ENCODE measurements around the gene MYO3B. TPM values are rescaled to one million over a fixed set of nuclear protein-coding genes. Genes with fewer than 3 reads are reported as not detected.

MYO3B gene
- total and polyA plus RNA-seq, 2 experiments from 2014 or later, result 0.11 TPM; not detected in 1

GRCh38 chr2:170582313-170582712 is 404.4 kb downstream of the MYO3B start:
- H3K9me3 ChIP-seq (ENCODE audit: low read depth), result no peaks in the 10 kb centered on the region
- H3K9ac ChIP-seq, result no peak overlapping the region
- H4K20me1 ChIP-seq (ENCODE audit: insufficient read depth), result no peaks in the 10 kb centered on the region
- H3K27ac ChIP-seq, result no peak overlapping the region
- 45 to 52% methylated on average over 3 of the region's 3 CpGs for WGBS, 2 experiments (ENCODE audit: low coverage in 1 of 2, low lambda C conversion rate in 2 of 2, missing lambda C conversion rate in 2 of 2)
- no peak overlapping the region for H3K4me3 ChIP-seq
- no peaks in the 10 kb centered on the region for H3K4me1 ChIP-seq (ENCODE audit: insufficient read depth)
- H3K36me3 ChIP-seq (ENCODE audit: low read depth), result no peaks in the 10 kb centered on the region
- DNase-seq, result no peak
- no peaks in the 10 kb centered on the region for H3F3A ChIP-seq (ENCODE audit: insufficient read depth)
- in situ Hi-C loops (cut with MboI), result no loop called here
- TF ChIP-seq EZH2 (IDR thresholded peaks at IDR 0.05; ENCODE audit: insufficient read depth, poor library complexity, severe bottlenecking) (no peak), EZH2phosphoT487 (IDR thresholded peaks at IDR 0.05; ENCODE audit: insufficient read depth, low read depth) (no peak)
- no peaks in the 10 kb centered on the region for H3K79me2 ChIP-seq (ENCODE audit: insufficient read depth)
- no peak overlapping the region for H2AFZ ChIP-seq
- no peaks in the 10 kb centered on the region for H3K27me3 ChIP-seq (replicated peaks; ENCODE audit: insufficient read depth)
- no peaks in the 10 kb centered on the region for H3K9me2 ChIP-seq (ENCODE audit: insufficient read depth)
- no peak overlapping the region for H3K4me2 ChIP-seq (ENCODE audit: unreplicated experiment)

DNA sequence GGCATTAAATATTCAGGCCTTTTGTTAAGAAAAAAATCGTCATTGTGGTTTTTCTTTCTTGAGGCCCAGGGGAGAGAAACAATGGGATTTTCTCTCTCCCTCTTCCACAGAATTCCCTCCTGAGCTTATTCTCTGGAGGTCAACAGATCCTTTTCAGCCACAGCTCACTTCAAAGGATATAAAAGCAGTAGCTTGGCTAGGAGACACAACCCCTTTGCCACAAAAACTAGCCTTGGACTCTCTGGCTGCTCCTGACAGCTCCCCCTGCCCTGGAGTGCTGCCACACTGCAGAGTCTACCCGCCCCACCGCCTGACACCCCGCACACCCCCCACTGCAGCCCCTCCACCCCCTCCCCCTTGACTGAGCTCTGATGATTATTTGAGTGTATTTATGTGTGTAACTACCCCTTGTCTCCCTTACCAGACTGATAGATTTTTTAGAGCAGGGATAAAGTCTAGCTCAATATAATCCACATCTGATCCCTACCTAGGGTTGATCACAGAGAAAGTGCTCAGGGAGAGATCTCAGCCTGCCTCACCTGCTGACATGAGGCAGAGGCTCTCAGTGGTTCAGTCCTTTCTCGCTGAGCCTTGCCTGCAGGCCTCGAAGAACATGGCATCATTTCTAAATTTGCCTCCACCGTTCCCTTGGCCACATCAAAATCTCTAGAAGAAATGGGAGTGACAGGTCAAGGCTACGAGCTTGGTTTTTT is 405.0 kb downstream of the MYO3B start:
- DNase-seq, result no peak
- H3K9me3 ChIP-seq (ENCODE audit: low read depth), result no peaks in the 10 kb centered on the region
- in situ Hi-C loops (cut with MboI), result no loop called here
- no peak overlapping the region for H2AFZ ChIP-seq
- no peaks in the 10 kb centered on the region for H4K20me1 ChIP-seq (ENCODE audit: insufficient read depth)
- 37 to 42% methylated on average over 5 to 8 of the region's 8 CpGs for WGBS, 2 experiments (ENCODE audit: low coverage in 1 of 2, low lambda C conversion rate in 2 of 2, missing lambda C conversion rate in 2 of 2)
- H3K79me2 ChIP-seq (ENCODE audit: insufficient read depth), result no peaks in the 10 kb centered on the region
- no peaks in the 10 kb centered on the region for H3K4me1 ChIP-seq (ENCODE audit: insufficient read depth)
- no peak for TF ChIP-seq EZH2 (IDR thresholded peaks at IDR 0.05; ENCODE audit: insufficient read depth, poor library complexity, severe bottlenecking)
- no peak for TF ChIP-seq EZH2phosphoT487 (IDR thresholded peaks at IDR 0.05; ENCODE audit: insufficient read depth, low read depth)
- no peaks in the 10 kb centered on the region for H3F3A ChIP-seq (ENCODE audit: insufficient read depth)
- H3K4me2 ChIP-seq (ENCODE audit: unreplicated experiment), result no peak overlapping the region
- H3K27me3 ChIP-seq (replicated peaks; ENCODE audit: insufficient read depth), result no peaks in the 10 kb centered on the region
- H3K9ac ChIP-seq, result no peak overlapping the region
- no peaks in the 10 kb centered on the region for H3K36me3 ChIP-seq (ENCODE audit: low read depth)
- H3K4me3 ChIP-seq, result no peak overlapping the region
- H3K27ac ChIP-seq, result no peak overlapping the region
- H3K9me2 ChIP-seq (ENCODE audit: insufficient read depth), result no peaks in the 10 kb centered on the region

GRCh38 chr2:170585067-170585466 is 407.1 kb downstream of the MYO3B start:
- H3K4me1 ChIP-seq (ENCODE audit: insufficient read depth), result no peaks in the 10 kb centered on the region

GRCh38 chr2:170586571-170587095 is 408.7 kb downstream of the MYO3B start:
- H3K9ac ChIP-seq, result no peak overlapping the region
- H2AFZ ChIP-seq, result no peak overlapping the region
- H3F3A ChIP-seq (ENCODE audit: insufficient read depth), result no peaks in the 10 kb centered on the region
- no peak for DNase-seq
- H4K20me1 ChIP-seq (ENCODE audit: insufficient read depth), result no peaks in the 10 kb centered on the region
- no peak overlapping the region for H3K27ac ChIP-seq
- H3K27me3 ChIP-seq (replicated peaks; ENCODE audit: insufficient read depth), result no peaks in the 10 kb centered on the region
- in situ Hi-C loops (cut with MboI), result no loop called here
- H3K9me2 ChIP-seq (ENCODE audit: insufficient read depth), result no peaks in the 10 kb centered on the region
- no peaks in the 10 kb centered on the region for H3K79me2 ChIP-seq (ENCODE audit: insufficient read depth)
- no peaks in the 10 kb centered on the region for H3K36me3 ChIP-seq (ENCODE audit: low read depth)
- WGBS, 2 experiments (ENCODE audit: low coverage in 1 of 2, low lambda C conversion rate in 2 of 2, missing lambda C conversion rate in 2 of 2), result 2 to 5% methylated on average over 2 of the region's 2 CpGs
- H3K4me3 ChIP-seq, result no peak overlapping the region
- H3K4me1 ChIP-seq (ENCODE audit: insufficient read depth), result no peaks in the 10 kb centered on the region
- H3K4me2 ChIP-seq (ENCODE audit: unreplicated experiment), result no peak overlapping the region
- TF ChIP-seq EZH2 (IDR thresholded peaks at IDR 0.05; ENCODE audit: insufficient read depth, poor library complexity, severe bottlenecking) (no peak), EZH2phosphoT487 (IDR thresholded peaks at IDR 0.05; ENCODE audit: insufficient read depth, low read depth) (no peak)
- no peaks in the 10 kb centered on the region for H3K9me3 ChIP-seq (ENCODE audit: low read depth)

More at GRCh38 chr2:170585067-170585466, 407.1 kb downstream of the MYO3B start:
- no peak for TF ChIP-seq EZH2 (IDR thresholded peaks at IDR 0.05; ENCODE audit: insufficient read depth, poor library complexity, severe bottlenecking)
- TF ChIP-seq EZH2phosphoT487 (IDR thresholded peaks at IDR 0.05; ENCODE audit: insufficient read depth, low read depth), result no peak
- Histone ChIP-seq H3K27ac (no peak overlapping the region), H3K4me2 (ENCODE audit: unreplicated experiment) (no peak overlapping the region), H3K27me3 (replicated peaks; ENCODE audit: insufficient read depth) (no peaks in the 10 kb centered on the region), H3K9me3 (ENCODE audit: low read depth) (no peaks in the 10 kb centered on the region), H3K79me2 (ENCODE audit: insufficient read depth) (no peaks in the 10 kb centered on the region), H2AFZ (no peak overlapping the region), H3F3A (ENCODE audit: insufficient read depth) (no peaks in the 10 kb centered on the region), H3K36me3 (ENCODE audit: low read depth) (no peaks in the 10 kb centered on the region), H3K9me2 (ENCODE audit: insufficient read depth) (no peaks in the 10 kb centered on the region), H4K20me1 (ENCODE audit: insufficient read depth) (no peaks in the 10 kb centered on the region), H3K9ac (no peak overlapping the region), H3K4me3 (no peak overlapping the region)
- in situ Hi-C loops (cut with MboI), result no loop called here
- no peak for DNase-seq

Data from GM23248 (cell line).